HG03103 (cell line): ENCODE results near the gene BDH2.

ENCODE experiments used
- ATAC-seq: cut with Tn5 transposase; IDR thresholded peaks from one replicate; pipeline ENCODE4 v1.9.1; 2021; ENCODE audit warnings: low read depth; ENCODE audit not compliant: unreplicated experiment

BDH2 gene

DNA sequence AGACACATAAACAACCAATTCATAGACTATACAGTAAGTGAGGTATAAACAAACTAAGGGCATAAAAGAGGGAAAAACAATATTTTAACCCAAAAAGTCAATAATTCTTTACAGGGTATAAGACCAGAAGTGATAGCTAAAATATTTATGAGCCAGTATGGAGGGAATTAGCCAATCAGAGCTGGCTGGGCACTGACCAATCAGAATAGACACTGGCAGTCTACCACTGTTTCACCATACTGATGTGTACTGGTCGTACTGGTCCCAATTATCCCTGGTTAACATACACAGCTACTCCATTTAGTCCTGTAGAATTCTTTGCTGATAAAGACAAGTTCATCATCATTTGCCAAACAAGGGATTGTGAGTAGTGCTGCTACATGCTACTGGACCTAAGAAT is 70.3 kb downstream of the BDH2 start:
- ATAC-seq = no peak
